Nephron (organoid): ENCODE data around the gene TRMT61A.
A peak's percentile ranks its signal among the peaks of the same experiment; 100 is the strongest.

Source experiments
- H3K27ac Mint-ChIP-seq, 3 experiments: 2 replicates each; pipeline ENCODE4 v1.8.0; 2020; ENCODE audit warnings: mixed read lengths in 3 of 3, mild to moderate bottlenecking in 2 of 3, moderate library complexity in 1 of 3
- H3K27me3 Mint-ChIP-seq: 2 replicates; pipeline ENCODE4 v1.8.0; 2021; ENCODE audit warnings: low read depth, mild to moderate bottlenecking, moderate library complexity, mixed read lengths
- H3K36me3 Mint-ChIP-seq: 2 replicates; pipeline ENCODE4 v1.8.0; 2020; ENCODE audit warnings: low read depth, mixed read lengths
- H3K4me1 Mint-ChIP-seq: 2 replicates; pipeline ENCODE4 v1.8.0; 2020; ENCODE audit warnings: mixed read lengths
- H3K4me3 Mint-ChIP-seq, 3 experiments: 2 replicates each; pipeline ENCODE4 v1.8.0; 2020; ENCODE audit warnings: mild to moderate bottlenecking in 3 of 3, mixed read lengths in 3 of 3, moderate library complexity in 2 of 3
- H3K9me3 Mint-ChIP-seq: 2 replicates; pipeline ENCODE4 v1.8.0; 2020; ENCODE audit warnings: mixed read lengths
- CTCF ChIP-seq, 3 experiments: fragments of 200-600 bp; sonication (generic); IDR thresholded peaks; one replicate each; pipeline ENCODE4 v1.5.0; 2021; ENCODE audit warnings: antibody characterized with exemption in 3 of 3; ENCODE audit not compliant: unreplicated experiment in 3 of 3

TRMT61A gene

GRCh38 chr14:103543721-103544387 lies 14.9 kb downstream of the TRMT61A start:
- Mint-ChIP-seq H3K4me1 (peaks cover 14% of the 10 kb centered on the region), H3K9me3 (no peaks in the 10 kb centered on the region), H3K27ac (no peak overlapping the region), H3K27me3 (no peaks in the 10 kb centered on the region), H3K36me3 (no peaks in the 10 kb centered on the region), H3K4me3 (no peak overlapping the region)
- no peak for TF ChIP-seq CTCF (IDR thresholded peaks at IDR 0.05; ENCODE audit: unreplicated experiment in 3 of 3)

GRCh38 chr14:103544388-103545218 lies 15.6 kb downstream of the TRMT61A start:
- Mint-ChIP-seq H3K4me3 (no peak overlapping the region), H3K36me3 (no peaks in the 10 kb centered on the region), H3K4me1 (peaks cover 14% of the 10 kb centered on the region), H3K9me3 (no peaks in the 10 kb centered on the region), H3K27me3 (no peaks in the 10 kb centered on the region), H3K27ac (peak overlapping the region in 2 of 3 experiments; percentile 56 to 91)
- TF ChIP-seq CTCF (IDR thresholded peaks at IDR 0.05; ENCODE audit: unreplicated experiment in 3 of 3) = no peak

- H3K9me3 Mint-ChIP-seq = no peaks in the 10 kb centered on the region
- no peaks in the 10 kb centered on the region for H3K36me3 Mint-ChIP-seq
- no peak for TF ChIP-seq CTCF (IDR thresholded peaks at IDR 0.05; ENCODE audit: unreplicated experiment in 3 of 3)
These were observed 16.4 kb downstream of the TRMT61A start for GRCh38 chr14:103545219-103545914.

GRCh38 chr14:103545915-103546651 lies 17.1 kb downstream of the TRMT61A start:
- Mint-ChIP-seq H3K36me3 (no peaks in the 10 kb centered on the region), H3K4me1 (peaks cover 5% of the 10 kb centered on the region), H3K9me3 (no peaks in the 10 kb centered on the region), H3K27ac (no peak overlapping the region), H3K4me3 (no peak overlapping the region), H3K27me3 (no peaks in the 10 kb centered on the region)
- TF ChIP-seq CTCF (IDR thresholded peaks at IDR 0.05; ENCODE audit: unreplicated experiment in 3 of 3) = no peak

More at GRCh38 chr14:103545219-103545914, 16.4 kb downstream of the TRMT61A start:
- no peak overlapping the region for H3K27ac Mint-ChIP-seq
- H3K4me3 Mint-ChIP-seq = no peak overlapping the region
- peaks cover 10% of the 10 kb centered on the region for H3K4me1 Mint-ChIP-seq
- no peaks in the 10 kb centered on the region for H3K27me3 Mint-ChIP-seq

GRCh38 chr14:103546652-103547454 lies 17.9 kb downstream of the TRMT61A start:
- Mint-ChIP-seq H3K4me3 (no peak overlapping the region), H3K27ac (no peak overlapping the region), H3K36me3 (no peaks in the 10 kb centered on the region), H3K9me3 (no peaks in the 10 kb centered on the region), H3K4me1 (peaks cover 10% of the 10 kb centered on the region), H3K27me3 (no peaks in the 10 kb centered on the region)
- TF ChIP-seq CTCF (IDR thresholded peaks at IDR 0.05; ENCODE audit: unreplicated experiment in 3 of 3) = peak; percentile 92 to 98 (median 97)
